GM18499 (cell line): Measurements from ENCODE around the gene BCR.

ENCODE experiments used
- ATAC-seq: cut with Tn5 transposase; IDR thresholded peaks from one replicate; pipeline ENCODE4 v1.9.1; 2021; ENCODE audit warnings: moderate number of reproducible peaks; ENCODE audit not compliant: insufficient read depth, unreplicated experiment

BCR gene

DNA sequence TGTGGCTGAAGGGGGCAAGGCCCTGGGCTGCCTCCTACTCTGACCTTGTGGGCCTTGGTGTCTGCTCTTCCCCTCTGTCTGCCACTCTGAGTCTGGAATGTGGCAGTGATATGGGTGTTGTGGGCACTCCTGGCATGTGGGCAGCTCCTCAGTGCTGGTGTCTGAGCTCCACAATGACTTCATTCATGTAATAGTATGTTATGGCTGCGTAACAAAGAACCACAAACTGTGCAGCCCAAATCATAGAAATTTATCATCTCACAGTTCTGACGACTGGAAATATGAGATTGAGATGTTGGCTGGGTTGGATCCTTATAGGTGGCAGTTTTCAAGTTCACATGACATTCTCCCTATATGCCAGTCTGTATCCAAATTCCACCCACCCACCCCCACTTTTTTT, 59.1 kb downstream of the BCR start:
- no peak for ATAC-seq

DNA sequence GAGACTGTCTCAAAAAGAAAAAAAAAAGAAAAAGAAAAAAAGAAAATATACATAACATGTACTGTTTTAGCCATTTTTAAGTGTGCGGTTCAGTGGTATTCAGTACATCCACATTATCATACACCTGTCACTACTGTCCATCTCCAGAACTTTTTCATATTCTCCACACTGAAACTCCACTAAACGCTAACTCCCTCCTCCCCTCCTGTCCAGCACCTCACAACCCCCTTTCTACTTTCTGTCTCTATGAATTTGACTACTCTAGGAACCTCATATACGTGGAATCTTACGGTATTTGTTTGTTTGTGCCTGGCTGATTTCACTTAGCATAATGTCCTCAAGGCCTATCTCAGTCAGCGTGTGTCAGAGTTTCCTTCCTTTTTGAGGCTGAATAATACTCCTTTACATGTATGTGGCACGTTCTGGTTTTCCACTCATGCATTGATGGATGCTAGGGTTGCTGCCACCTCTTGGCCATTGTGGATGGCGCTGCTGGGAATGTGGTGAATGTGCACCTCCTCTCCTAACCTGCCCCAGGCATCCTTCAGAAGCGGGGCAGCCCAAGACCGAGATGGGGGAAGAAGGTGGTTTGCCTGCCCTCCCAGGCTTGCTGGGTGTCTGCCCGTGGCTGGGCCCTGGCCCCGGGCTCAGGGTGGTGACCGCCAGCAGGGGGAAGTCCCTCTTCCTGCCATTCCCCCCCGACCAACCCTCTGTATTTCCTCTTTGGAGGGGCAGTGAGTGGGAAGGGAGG, 60.5 kb downstream of the BCR start:
- ATAC-seq = no peak

DNA sequence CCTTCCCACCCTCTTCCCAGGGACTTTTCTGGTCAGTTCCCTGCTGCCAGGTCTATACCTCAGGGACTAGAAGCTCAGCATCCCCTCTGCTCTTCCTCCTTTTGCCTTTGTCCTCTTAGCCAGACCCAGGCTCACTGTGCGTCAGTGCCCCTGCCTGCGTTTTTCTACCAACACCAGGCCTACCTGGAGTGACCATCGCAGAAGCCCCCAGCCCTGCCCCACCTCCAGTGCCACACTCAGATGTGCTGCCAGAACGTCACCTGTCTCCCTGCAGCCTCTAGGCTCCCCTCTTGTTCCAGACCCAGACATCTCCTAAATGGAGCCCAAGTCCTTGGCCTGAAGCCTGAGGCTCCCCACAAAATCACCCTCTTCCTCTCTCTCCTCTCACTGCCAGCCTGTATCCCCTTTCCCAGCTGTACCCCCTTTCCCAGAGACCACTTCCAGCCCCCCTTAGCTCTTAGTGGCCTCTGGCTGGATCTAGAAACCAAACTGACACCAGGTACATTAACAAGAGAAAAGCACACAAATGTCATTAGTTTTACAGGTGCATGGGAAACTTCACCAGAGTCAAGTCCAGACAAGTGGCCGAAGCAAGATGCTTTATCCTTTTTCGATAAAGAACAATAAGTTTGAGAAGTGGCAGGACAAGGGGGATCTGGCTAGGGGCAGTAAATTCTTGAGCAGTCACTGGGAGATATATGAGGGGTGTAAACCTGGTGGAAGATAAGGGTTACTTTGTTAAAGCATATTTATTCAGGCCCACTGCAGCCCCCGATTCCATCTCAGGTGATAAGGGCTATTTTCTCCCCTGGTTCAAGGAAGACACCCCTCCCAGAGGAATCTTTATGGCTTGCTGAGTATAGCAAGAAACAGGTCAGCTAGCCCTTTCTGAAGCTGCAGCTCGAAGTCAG, 61.5 kb downstream of the BCR start:
- ATAC-seq = no peak

DNA sequence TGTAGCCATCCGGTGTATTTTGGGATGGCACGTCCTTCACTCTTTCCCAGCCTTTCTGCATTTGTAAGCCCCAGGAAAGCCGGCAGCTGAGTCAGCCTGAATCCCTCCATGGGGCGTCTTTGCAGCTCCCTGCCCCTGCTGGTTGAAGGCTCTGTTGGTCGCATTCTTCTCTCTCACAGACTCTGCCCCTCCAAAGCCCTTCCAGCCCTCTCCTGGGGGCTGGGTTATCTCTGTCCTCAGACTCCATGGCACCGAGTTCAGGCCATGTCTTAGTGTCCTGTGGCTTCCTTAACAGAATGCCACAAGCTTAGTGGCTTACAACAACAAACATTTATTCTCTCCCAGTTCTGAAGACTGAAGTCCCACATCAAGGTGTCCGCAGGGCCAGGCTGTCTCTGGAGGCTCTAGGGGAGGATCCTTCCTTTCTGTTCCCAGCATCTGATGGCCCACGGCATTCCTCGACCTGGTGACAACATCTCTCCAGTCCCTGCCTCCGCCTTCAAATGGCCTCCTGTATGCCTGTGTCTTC, 62.2 kb downstream of the BCR start:
- no peak for ATAC-seq

DNA sequence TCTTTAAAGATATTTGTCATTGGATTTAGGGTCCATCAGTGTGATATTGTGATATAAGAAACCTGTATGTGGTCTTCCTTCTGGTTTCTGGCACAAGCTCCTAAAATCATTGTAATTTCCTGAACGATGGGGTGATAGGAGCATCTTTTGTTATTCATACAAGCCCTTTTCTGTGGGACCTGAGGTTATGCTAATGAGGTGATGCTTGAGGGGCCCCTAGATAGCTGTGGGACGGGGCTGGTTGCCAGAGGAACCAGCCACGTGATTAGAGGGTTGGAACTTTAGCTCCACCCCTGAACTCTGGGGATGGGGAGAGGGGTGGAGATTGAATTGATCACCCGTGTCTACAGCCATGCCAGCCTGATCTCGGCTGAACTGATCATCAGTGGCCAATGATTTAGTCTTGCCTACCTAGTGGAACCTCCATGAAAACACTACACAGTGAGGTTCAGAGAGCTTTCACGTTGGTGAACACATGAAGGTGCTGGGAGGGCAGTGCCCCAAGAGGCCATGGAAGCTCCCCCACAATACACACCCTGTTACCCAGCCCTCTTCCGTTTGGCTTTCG, 62.8 kb downstream of the BCR start:
- ATAC-seq = no peak

DNA sequence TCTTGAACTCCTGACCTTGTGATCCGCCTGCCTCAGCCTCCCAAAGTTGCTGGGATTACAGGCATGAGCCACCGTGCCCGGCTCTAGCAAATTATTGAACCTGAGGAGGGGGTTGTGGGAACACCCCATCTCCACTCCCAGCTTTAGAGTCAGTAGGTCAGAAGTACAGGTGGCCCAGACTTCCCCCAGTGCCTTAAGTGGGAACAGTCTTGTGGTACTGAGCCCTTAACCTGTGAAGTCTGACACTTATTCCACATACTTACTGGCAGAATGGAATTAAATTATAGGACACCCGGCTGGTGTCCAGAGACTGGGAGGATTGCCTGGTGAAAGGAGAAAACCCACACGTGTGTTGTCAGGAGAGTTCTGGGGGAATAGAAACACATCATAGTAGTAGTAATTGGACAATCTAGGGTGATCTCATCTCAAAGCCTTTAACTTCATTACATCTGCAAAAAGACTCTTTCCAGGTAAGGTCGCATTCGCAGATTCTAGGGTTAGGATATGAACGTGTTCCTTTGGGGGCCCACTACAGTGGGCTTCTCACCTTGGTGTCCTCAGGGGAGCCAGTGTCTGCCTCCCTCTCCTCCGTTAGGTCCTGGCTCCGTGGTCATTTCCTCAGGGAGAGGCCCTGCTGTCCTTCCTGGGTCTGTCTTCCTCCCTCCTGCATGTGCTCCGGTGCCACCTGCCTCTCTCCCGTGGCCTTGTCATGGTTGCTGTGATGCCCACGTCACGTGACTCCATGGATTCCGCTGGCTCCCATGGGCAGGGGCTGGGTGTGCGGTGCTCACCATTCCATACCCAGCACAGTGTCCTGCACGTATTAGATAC, 63.8 kb downstream of the BCR start:
- ATAC-seq = no peak

DNA sequence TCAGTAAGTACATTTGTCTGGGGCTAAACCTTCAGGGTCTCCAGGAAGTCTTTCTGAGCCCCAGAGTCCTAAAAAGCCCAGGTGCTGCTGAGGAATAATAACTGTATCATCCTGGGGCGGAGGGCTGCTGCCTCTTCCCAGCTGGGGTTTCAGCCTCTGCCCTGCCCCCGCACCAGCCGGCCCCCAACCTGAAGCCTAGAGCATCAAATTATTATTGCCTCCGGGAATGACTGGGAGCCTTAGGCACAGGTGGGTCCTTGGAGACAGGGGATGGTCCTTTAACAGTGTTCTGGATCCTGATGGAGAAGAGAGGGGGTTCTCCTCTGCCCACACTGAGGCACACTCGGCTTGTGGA, 64.4 kb downstream of the BCR start:
- no peak for ATAC-seq

DNA sequence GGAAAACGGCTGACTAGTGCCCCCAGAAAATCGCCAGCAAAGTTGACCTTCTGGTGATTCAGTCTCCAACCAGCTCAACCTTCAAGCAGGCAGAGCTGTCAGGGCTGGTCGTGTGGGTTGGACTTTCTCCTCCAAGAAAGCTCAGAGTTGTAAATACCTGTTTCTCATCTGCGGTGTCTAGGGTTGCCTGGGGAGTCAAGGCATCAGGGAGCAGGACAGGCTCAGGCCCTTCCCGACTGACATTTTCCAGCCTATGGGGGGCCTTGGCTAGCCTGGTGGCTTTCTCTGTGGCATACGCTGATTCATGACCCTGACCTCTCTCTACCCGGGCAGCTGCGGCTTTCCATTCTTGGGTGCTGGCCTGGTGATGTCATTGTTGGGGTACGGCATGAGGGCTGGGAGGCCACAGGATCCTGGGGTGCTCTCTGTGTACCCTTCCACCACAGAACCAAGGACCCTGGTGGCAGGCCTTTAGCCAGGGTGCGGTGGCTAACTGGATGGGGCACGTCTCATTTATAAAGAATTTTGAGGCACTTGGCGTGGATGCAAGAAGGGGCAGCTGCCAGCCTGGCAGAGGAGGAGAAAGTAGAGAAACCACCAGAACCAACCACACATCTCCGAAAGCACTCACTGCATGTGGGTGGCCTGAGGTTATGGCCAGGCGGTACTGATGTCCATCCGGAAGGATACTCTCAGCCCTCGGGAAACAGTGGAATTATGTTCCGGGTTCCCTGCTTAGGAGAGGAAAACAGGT, 64.9 kb downstream of the BCR start:
- ATAC-seq = no peak

DNA sequence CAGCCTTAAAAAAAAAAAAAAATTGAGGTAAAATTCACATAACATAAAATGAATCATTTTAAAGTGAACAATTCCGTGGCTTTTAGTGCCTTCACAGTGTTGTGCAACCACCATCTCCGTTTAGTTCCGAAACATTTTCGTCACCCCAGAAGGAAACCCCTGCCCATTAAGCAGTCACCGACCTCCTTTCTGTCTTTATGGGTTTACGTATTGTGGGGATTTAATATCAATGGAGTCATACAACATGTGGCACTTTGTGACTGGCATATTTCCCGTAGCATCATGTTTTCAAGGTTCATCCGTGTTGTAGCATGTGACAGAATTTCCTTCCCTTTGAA, 65.5 kb downstream of the BCR start:
- ATAC-seq = no peak

DNA sequence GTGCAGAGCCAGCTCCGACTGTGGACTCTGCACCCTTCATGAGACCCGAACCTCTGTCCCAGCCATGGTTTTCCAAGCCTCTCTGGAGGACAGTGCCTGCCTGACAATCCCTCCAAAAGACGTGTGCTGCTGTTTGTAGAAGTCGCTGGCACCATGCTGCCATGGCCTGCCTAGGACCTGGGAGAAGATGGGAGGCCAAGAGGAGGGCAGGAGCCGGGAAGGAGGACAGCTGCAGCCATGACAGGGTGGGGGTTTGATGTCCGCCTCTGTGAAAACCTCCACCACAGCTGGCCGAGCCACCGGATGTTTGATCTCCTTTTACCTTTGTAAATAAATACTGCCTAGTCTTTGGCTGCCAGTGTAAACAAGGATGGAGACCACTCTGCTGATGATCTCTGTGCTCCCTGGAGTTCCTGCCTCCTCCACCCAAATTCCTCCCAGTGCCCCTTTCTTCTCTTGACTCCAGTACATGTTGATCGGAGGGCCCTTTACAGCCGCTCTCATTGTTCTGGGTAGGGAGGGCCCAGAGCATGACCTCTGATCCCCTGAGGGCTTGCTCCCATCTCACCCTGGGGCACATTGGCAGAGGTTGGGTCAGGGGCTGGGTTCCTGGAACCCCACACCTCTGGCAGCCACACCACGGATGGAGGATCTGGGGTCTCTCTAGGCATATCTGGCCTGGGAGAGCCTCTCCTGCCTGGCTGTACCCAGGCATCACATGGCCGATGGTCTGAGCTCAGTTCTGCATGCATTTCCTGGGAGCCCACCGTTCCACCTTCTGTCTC, 66.9 kb downstream of the BCR start:
- ATAC-seq = no peak

DNA sequence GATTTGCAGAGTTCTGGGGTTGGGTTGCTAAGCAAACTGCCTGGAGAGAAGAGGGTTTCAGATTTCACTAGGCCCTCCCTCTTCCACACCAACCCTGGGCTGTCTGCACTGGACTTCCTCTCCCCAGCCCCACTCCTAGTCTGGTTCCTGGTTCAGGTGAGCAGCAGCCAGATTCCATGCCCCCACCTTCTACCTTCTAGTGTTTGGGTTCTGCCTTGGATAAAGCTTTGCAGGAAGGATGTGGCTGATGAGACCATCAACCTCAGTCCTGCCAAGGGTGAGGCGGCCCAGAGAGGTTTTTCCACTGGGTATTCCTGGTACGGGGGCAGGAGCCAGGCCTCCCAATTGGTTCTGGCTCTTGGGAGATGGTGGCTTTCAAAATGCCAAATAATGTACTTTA, 68.3 kb downstream of the BCR start:
- ATAC-seq = no peak

DNA sequence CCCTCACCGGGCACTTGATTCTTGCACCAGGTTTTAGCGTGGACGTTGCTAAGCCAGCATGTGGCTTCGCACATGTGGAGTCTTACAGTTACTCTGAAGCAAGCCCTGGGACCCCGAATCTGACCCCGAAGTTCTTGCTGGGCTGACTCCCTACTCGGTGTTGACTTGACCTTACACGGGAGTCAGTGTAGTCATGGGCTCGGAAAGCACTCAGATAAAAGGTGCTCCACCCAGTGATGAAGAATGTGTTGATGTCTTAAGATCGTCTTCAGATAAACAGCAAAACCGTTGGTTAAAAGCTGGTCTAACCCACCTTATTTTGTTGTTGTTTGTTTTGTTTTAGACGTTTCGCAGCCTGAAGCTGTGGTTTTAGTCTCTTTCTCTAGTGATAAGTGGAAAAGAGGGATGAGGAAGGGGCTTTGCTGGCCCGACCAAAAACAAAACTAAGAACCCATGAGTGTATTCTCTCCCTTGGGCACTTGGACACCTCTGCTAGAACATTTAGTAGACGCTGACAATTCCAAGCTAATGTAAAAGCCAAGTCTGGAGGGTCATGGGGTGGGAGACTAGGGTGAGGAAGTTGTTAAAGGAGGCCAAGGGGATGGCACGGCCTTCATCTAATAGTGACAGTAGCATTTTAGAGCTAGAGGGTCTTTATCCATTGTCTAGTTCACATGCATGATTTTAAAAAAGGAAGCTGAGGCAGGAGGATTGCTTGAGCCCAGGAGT, 69.9 kb downstream of the BCR start:
- ATAC-seq = no peak

DNA sequence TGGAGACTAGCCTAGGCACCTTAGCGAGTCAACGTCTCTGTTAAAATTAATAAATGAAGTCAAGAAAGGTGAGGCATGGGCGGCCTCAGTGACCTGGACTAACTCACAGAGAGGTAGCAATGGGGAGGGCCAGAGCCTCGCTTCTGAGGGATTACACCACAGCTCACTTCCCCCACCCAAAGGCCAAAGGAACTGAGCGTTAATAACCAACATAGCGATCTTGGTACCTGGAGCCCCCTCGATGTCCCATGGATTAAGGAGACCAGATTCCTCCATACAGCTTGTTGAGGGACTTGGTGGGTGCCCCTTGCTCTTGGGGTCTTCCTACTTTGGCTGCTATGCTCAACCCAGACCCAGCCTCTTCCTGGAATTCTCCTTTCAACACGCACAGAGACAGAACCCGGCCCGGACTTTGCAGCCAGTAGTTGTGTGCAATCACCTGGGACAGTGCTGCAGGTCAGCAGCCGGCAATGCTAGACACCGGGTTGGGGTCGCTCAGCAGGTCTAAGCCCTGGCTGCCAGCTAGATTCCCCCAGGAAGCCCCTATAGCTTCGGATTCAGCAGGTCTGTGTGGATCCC, 70.6 kb downstream of the BCR start:
- no peak for ATAC-seq

DNA sequence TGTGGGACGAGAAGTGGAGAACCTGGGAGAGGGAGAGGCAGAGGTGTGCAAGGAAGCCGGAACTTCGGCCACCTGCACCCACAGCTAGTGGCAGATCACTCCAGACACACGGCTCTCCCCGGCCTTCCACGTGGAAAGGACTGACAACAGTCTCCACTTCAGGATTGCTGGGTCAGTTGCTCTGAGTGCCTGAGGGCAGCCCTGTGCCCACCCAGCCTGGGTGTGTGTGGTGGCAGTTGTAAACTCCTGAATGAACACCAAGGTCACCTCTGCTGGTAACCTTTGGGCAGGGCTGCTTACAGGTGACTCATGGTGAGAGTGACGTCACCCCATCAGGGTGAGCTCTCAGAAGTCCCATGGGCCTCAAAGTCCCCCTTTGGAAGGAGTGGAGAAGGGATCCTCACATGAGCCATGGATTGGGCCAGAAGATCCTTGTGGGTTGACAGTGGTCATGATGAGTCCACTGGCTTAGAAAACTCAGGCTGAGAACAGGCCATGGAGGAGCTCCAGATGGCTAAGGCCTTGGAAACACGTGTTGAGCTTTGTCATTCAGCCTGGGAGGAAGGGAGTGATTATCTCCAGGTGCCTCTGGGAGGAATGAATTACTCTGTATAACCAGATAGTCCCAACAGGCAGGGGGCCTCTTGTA, 71.3 kb downstream of the BCR start:
- no peak for ATAC-seq

DNA sequence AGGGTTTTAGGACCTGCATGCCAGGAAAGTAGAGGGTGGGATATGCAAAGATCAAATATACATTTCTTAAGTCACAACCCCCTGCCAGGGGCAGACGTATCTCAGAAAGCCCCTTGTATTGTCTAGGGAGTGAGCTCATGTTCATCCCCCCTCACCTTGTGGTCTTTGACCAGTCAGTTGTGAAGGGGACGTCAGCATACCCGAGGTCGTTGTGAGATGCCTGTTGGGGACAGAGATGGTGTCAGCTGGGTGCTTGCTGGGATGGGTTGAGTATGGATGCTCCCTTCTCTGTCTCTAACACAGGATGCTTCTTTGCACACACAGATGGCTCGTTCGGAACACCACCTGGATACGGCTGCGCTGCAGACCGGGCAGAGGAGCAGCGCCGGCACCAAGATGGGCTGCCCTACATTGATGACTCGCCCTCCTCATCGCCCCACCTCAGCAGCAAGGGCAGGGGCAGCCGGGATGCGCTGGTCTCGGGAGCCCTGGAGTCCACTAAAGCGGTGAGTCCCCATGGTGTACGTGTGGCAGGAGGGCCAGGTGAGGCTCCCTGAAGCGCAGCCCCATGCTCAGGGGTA, 73.3 kb downstream of the BCR start:
- ATAC-seq = no peak

DNA sequence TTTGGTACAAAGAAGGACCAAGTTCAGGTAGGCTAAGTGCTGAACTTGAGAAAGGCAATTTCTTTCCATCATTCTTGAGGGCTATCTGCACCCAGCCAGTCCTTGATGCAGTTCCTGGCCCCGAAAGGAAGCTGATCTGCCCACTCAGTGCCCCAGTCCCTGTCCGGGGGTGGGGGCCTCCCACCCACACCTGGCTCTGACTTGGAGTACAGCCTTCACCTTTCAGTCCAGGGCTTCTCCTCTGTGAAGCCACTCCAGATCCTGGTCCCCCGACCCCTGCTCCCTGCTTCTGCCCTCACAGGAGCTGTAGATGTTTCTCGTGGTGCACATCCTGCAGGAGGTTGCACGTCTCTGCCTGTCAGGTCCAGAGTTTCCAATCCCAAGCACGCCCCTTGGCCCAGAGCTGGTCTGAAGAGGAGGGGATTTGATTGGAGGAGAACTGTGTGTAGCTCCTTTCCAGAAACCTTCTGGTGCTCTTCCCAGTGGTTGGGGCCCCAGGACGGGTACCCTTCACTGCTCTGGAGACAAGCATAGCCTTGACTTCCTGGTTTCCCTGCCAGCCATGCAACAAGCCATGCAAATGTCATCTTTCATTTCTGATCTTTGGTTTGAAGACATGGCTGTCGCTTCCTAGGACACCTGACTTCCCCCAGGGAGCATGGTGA, 75.3 kb downstream of the BCR start:
- ATAC-seq = no peak
